ENCODE measurements around the gene SYDE1. TPM values are rescaled to one million over a fixed set of nuclear protein-coding genes. Genes with fewer than 3 reads are reported as not detected.

SYDE1 gene
- total RNA-seq, 1 experiment from 2014 or later, result 47.7 TPM

GRCh38 chr19:15126131-15126910 is 19.1 kb downstream of the SYDE1 start:
- Histone ChIP-seq H3K9me3 (ENCODE audit: control insufficient read depth, insufficient read depth, low read depth, low read length) (no peaks in the 10 kb centered on the region), H3K27me3 (ENCODE audit: control insufficient read depth, insufficient read depth, low read length) (no peaks in the 10 kb centered on the region), H3K27ac (ENCODE audit: low read length) (peak overlapping the region; percentile 89), H3K4me3 (ENCODE audit: low read depth in 2 of 2, low read length in 2 of 2) (peak overlapping the region; percentile 64 to 81), H3K36me3 (ENCODE audit: control insufficient read depth, insufficient read depth, low read length) (no peaks in the 10 kb centered on the region), H3K4me1 (ENCODE audit: control insufficient read depth, insufficient read depth, low read length) (peaks cover 11% of the 10 kb centered on the region)
- intact Hi-C loops (cut with micrococcal nuclease; ENCODE audit: unreplicated experiment), result no loop called here
- no TSS peak for BruUV-seq (replicated peaks)
- CTCF ChIA-PET, result no interaction called here
- in situ Hi-C loops (cut with HindIII; ENCODE audit: low pct_unique_long_range_greater_than_20kb, low sequenced_read_pairs), result no loop called here
- no peak for DNase-seq (ENCODE audit: low read depth, low spot score)
- POLR2A ChIA-PET, result interaction anchor here (0.6 to 0.7 kb wide), 3 partner anchors 24 to 327 kb away, joined by 3 read pairs; no protein-coding TSS in a partner anchor
- TF ChIP-seq CTCF (IDR thresholded peaks at IDR 0.05) (no peak), TCF7L2 (IDR thresholded peaks at IDR 0.05; ENCODE audit: low read depth, low read length) (no peak), SIN3A (IDR thresholded peaks at IDR 0.05; ENCODE audit: borderline replicate concordance, insufficient read depth, low read depth, low read length) (no peak)
- TF ChIP-seq, protein P1, sequence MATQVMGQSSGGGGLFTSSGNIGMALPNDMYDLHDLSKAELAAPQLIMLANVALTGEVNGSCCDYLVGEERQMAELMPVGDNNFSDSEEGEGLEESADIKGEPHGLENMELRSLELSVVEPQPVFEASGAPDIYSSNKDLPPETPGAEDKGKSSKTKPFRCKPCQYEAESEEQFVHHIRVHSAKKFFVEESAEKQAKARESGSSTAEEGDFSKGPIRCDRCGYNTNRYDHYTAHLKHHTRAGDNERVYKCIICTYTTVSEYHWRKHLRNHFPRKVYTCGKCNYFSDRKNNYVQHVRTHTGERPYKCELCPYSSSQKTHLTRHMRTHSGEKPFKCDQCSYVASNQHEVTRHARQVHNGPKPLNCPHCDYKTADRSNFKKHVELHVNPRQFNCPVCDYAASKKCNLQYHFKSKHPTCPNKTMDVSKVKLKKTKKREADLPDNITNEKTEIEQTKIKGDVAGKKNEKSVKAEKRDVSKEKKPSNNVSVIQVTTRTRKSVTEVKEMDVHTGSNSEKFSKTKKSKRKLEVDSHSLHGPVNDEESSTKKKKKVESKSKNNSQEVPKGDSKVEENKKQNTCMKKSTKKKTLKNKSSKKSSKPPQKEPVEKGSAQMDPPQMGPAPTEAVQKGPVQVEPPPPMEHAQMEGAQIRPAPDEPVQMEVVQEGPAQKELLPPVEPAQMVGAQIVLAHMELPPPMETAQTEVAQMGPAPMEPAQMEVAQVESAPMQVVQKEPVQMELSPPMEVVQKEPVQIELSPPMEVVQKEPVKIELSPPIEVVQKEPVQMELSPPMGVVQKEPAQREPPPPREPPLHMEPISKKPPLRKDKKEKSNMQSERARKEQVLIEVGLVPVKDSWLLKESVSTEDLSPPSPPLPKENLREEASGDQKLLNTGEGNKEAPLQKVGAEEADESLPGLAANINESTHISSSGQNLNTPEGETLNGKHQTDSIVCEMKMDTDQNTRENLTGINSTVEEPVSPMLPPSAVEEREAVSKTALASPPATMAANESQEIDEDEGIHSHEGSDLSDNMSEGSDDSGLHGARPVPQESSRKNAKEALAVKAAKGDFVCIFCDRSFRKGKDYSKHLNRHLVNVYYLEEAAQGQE (IDR thresholded peaks at IDR 0.05; ENCODE audit: insufficient read depth in 1 of 2, low read depth in 2 of 2, low read length in 1 of 2), result no peak
- ATAC-seq, result no peak

DNA sequence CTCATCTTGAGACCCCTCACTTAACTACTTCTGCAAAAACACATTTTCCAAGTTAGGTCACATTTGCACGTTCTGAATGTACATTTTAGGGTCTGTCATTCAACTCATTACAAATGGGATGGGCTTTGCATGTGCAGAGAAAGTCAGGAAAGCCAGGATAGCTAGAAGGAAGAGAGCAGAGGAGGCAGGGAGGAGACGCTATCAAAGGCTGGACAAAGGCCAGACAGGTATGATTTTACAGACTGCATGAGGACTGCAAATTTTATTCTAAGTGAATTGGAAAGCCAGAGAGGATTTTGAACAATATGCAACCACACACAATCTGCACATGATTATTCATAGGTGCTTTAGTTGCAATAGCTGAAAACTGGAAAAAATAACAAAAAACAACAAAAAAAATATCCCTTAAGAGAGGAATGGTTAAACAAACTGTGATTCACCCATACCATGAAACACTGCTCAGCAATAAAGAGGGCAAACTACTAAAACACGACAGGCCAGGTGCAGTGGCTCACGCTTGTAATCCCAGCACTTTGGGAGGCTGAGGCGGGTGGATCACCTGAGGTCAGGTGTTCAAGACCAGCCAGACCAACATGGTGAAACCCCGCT is 21.1 kb downstream of the SYDE1 start:
- in situ Hi-C loops (cut with HindIII; ENCODE audit: low pct_unique_long_range_greater_than_20kb, low sequenced_read_pairs) (no loop called here), intact Hi-C loops (cut with micrococcal nuclease; ENCODE audit: unreplicated experiment) (no loop called here)
- ChIA-PET CTCF (no interaction called here), POLR2A (interaction anchor here (0.6 kb wide), 1 partner anchor 27 kb away, joined by 10 read pairs; no protein-coding TSS in a partner anchor)
- Histone ChIP-seq H3K9me3 (ENCODE audit: control insufficient read depth, insufficient read depth, low read depth, low read length) (no peaks in the 10 kb centered on the region), H3K36me3 (ENCODE audit: control insufficient read depth, insufficient read depth, low read length) (no peaks in the 10 kb centered on the region), H3K27ac (ENCODE audit: low read length) (no peak overlapping the region), H3K4me1 (ENCODE audit: control insufficient read depth, insufficient read depth, low read length) (peaks cover 11% of the 10 kb centered on the region), H3K27me3 (ENCODE audit: control insufficient read depth, insufficient read depth, low read length) (no peaks in the 10 kb centered on the region), H3K4me3 (ENCODE audit: low read depth in 2 of 2, low read length in 2 of 2) (no peak overlapping the region)
- DNase-seq (ENCODE audit: low read depth, low spot score) (no peak), ATAC-seq (no peak)
- BruUV-seq (replicated peaks), result no TSS peak
- TF ChIP-seq, protein P1 (IDR thresholded peaks at IDR 0.05; ENCODE audit: insufficient read depth in 1 of 2, low read depth in 2 of 2, low read length in 1 of 2), result no peak
